Stomach (tissue), 9 donors: ENCODE measurements around the gene SERPINA10. TPM values are rescaled to one million over a fixed set of nuclear protein-coding genes. Genes with fewer than 3 reads are reported as not detected.

Experiments used
- DNase-seq, 2 donors: peaks; one replicate each; pipeline versions ENCODE4 v3.0.0 to v3.0.0-alpha.2; 2013 to 2019
- H3K27ac ChIP-seq, 5 donors: fragments of 200-600 bp in 4 of 5; sonication (generic) in 4 of 5; one replicate each; pipeline ENCODE4 v1.5.1; 2013 to 2019; ENCODE audit warnings: mild to moderate bottlenecking in 1 of 5, moderate library complexity in 1 of 5
- H3K27me3 ChIP-seq, 3 donors: fragments of 200-600 bp; sonication (generic); one replicate each; pipeline ENCODE4 v1.5.1; 2017 to 2019; ENCODE audit warnings: mixed run types in 1 of 3
- H3K36me3 ChIP-seq, 4 donors: fragments of 200-600 bp; sonication (generic); 1 replicate in 3 of 4; 2 replicates in 1 of 4; pipeline ENCODE4 v1.5.1; 2016 to 2019
- H3K4me1 ChIP-seq, 4 donors: fragments of 200-600 bp; sonication (generic); one replicate each; pipeline ENCODE4 v1.5.1; 2016 to 2019
- H3K4me3 ChIP-seq, 4 donors: fragments of 200-600 bp; sonication (generic) in 3 of 4; one replicate each; pipeline ENCODE4 v1.5.1; 2016 to 2019; ENCODE audit warnings: mild to moderate bottlenecking in 1 of 4
- H3K9me3 ChIP-seq, 4 donors: fragments of 200-600 bp; sonication (generic); one replicate each; pipeline ENCODE4 v1.5.1; 2016 to 2019
- EP300 ChIP-seq: sonication (generic); formaldehyde crosslinking; IDR thresholded peaks from one replicate; pipeline ENCODE4 v1.6.1; 2017; ENCODE audit warnings: antibody characterized with exemption
- POLR2A ChIP-seq, 4 donors: fragments of 450-650 bp; IDR thresholded peaks; one replicate each; pipeline ENCODE4 v1.6.1; 2016; ENCODE audit warnings: antibody characterized with exemption in 4 of 4, control low read depth in 2 of 4, mild to moderate bottlenecking in 1 of 4, moderate library complexity in 1 of 4
- POLR2AphosphoS5 ChIP-seq, 3 donors: sonication (generic); formaldehyde crosslinking; IDR thresholded peaks; one replicate each; pipeline ENCODE4 v1.6.1; 2016; ENCODE audit warnings: antibody characterized with exemption in 3 of 3
- WGBS, 5 donors: extraction: QIAGEN DNeasy Blood & Tissue Kit in 3 of 5; methylation state at CpG; one replicate each; pipeline versions ENCODE4 v1.1.5 to v1.1.7; 2013 to 2018; 5-methylcytosine and 5-hydroxymethylcytosine counted together
- intact Hi-C: fragments of 100-400 bp; cut with DNase I; formaldehyde crosslinking; loops from one replicate; pipeline ENCODE4 v1.15.1; 2023; ENCODE audit warnings: low total_unique reads
- polyA plus RNA-seq, 3 donors: library from polyadenylated mRNA; stranded (reverse); fragments of 200-250 nt; gene quantifications; one replicate each; pipeline ENCODE4 v1.2.3, GENCODE V29; 2013
- total RNA-seq, 5 donors: library from RNA; depleted of rRNA; stranded (reverse); fragments of >200 nt; gene quantifications; one replicate each; pipeline versions ENCODE4 v1.1.0 to v1.2.3, GENCODE V29; 2014 to 2016
- TF ChIP-seq, protein P1 (sequence below), 7 experiments: fragments of 450-650 bp in 4 of 7; fragments of 200-600 bp in 3 of 7; sonication (generic) in 3 of 7; IDR thresholded peaks; one replicate each; pipeline ENCODE4 v1.5.1; 2016 to 2019; ENCODE audit warnings: antibody characterized with exemption in 7 of 7, control low read depth in 2 of 7, mild to moderate bottlenecking in 1 of 7
- donor health status: healthy with polysubstance abuse.
- donor health status: Bipolar disorder and iron deficiency.
- donor health status: healthy.

The SERPINA10 gene
- total and polyA plus RNA-seq, 8 donors = 0.10 to 0.37 TPM; not detected in 6

DNA sequence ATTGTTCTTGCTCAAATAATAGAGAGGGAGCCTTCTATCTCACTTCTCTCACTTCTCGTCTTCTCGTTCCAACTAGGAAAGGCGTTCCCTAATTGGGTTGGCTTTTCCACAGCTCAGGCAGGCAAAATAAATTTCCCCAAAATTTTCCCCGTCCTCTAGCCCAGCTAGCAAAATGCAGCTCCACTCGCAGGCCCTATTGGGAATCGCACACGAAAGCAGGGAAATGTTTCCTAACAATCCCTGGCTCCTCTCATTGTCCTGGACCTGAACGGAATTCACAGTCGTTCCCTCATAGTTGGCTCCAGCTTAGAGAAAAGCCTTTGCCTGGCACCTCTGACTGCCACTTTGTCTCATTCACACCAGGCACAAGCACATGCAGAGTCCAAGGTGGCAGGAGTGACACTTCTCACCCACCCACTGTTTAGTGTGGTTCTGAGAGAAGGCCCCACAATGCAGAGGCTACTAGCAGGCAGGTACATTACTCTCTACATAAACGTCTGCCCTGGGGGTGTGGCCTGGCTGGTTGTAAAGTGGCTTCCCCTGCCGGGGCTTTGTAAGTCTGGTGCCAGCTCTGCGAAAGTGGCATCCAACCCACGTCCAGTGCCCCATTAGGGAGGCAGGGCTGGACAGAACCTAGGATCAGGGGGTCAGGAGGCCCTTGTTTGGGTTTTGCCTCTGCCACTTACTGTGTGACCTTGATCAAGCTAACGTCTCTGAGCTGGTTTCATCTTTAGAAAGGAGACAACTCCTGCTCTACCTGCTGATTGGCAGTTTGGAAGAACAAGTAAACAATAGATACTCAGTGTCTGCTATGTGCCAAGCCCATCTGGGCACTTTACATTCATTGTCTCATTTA, 4.2 kb downstream of the SERPINA10 start:
- intact Hi-C loops = no loop called here
- Histone ChIP-seq H3K4me3 (no peak overlapping the region), H3K27me3 (no peaks in the 10 kb centered on the region), H3K4me1 (no peaks in the 10 kb centered on the region), H3K36me3 (no peaks in the 10 kb centered on the region), H3K27ac (no peak overlapping the region), H3K9me3 (no peaks in the 10 kb centered on the region)
- WGBS, 5 donors = 54 to 69% (median 63%) methylated on average over 14 of the region's 14 CpGs
- DNase-seq = no peak
- no peak for TF ChIP-seq POLR2AphosphoS5 (IDR thresholded peaks at IDR 0.05)
- TF ChIP-seq POLR2A (IDR thresholded peaks at IDR 0.05) = no peak
- TF ChIP-seq EP300 = no peak
- TF ChIP-seq, protein P1, sequence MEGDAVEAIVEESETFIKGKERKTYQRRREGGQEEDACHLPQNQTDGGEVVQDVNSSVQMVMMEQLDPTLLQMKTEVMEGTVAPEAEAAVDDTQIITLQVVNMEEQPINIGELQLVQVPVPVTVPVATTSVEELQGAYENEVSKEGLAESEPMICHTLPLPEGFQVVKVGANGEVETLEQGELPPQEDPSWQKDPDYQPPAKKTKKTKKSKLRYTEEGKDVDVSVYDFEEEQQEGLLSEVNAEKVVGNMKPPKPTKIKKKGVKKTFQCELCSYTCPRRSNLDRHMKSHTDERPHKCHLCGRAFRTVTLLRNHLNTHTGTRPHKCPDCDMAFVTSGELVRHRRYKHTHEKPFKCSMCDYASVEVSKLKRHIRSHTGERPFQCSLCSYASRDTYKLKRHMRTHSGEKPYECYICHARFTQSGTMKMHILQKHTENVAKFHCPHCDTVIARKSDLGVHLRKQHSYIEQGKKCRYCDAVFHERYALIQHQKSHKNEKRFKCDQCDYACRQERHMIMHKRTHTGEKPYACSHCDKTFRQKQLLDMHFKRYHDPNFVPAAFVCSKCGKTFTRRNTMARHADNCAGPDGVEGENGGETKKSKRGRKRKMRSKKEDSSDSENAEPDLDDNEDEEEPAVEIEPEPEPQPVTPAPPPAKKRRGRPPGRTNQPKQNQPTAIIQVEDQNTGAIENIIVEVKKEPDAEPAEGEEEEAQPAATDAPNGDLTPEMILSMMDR (IDR thresholded peaks at IDR 0.05) = no peak

DNA sequence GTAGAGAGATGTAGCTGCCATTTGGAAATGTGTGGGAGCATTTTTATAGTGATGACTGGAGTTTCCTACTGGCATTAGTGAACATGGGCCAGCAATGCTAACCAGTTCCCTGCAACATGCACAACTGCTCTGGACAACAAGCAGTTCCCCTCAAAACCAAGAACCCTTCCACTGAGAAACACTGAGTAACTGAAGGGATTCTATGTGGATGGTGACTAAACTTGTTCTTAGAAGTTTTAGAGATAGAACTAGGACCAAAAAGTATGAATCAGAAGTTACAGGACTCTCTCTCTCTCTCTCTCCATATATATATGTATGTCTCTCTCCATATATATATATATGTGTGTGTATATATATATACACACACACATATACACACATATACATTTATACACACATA, 7.9 kb downstream of the SERPINA10 start:
- Histone ChIP-seq H3K9me3 (no peaks in the 10 kb centered on the region), H3K36me3 (no peaks in the 10 kb centered on the region), H3K4me3 (no peak overlapping the region), H3K27ac (no peak overlapping the region), H3K4me1 (no peaks in the 10 kb centered on the region), H3K27me3 (no peaks in the 10 kb centered on the region)
- TF ChIP-seq, protein P1 (IDR thresholded peaks at IDR 0.05) = no peak
- TF ChIP-seq EP300 (no peak), POLR2A (IDR thresholded peaks at IDR 0.05) (no peak), POLR2AphosphoS5 (IDR thresholded peaks at IDR 0.05) (no peak)
- intact Hi-C loops = no loop called here
- DNase-seq = no peak

DNA sequence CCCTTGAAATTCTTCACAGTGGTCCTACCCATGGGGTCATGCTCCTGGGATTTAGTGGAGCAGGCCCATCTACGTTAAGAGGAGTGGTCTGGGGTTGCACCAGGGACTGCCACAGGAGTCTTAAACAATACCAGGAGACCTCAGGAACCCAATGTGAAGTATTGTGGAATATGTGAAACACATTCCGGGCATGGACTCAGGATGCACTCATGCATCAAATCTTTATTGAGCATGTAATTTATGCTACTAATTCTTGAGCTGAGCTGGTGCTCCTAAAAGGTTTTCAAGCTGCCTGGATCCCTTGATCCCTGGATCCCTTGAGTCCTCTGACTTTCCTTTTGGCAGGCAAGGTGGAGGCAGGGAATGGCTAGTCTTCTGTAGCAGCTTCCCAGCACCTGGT, 8.8 kb downstream of the SERPINA10 start:
- DNase-seq = no peak
- no peak overlapping the region for H3K27ac ChIP-seq
- intact Hi-C loops = no loop called here
- H3K4me3 ChIP-seq = no peak overlapping the region
- H3K9me3 ChIP-seq = no peaks in the 10 kb centered on the region
- no peaks in the 10 kb centered on the region for H3K36me3 ChIP-seq
- TF ChIP-seq, protein P1 (IDR thresholded peaks at IDR 0.05) = no peak
- TF ChIP-seq POLR2AphosphoS5 (IDR thresholded peaks at IDR 0.05) (no peak), EP300 (no peak), POLR2A (IDR thresholded peaks at IDR 0.05) (no peak)
- no peaks in the 10 kb centered on the region for H3K4me1 ChIP-seq
- WGBS, 5 donors = 69 to 93% (median 82%) methylated on average over 2 of the region's 2 CpGs
- no peaks in the 10 kb centered on the region for H3K27me3 ChIP-seq

DNA sequence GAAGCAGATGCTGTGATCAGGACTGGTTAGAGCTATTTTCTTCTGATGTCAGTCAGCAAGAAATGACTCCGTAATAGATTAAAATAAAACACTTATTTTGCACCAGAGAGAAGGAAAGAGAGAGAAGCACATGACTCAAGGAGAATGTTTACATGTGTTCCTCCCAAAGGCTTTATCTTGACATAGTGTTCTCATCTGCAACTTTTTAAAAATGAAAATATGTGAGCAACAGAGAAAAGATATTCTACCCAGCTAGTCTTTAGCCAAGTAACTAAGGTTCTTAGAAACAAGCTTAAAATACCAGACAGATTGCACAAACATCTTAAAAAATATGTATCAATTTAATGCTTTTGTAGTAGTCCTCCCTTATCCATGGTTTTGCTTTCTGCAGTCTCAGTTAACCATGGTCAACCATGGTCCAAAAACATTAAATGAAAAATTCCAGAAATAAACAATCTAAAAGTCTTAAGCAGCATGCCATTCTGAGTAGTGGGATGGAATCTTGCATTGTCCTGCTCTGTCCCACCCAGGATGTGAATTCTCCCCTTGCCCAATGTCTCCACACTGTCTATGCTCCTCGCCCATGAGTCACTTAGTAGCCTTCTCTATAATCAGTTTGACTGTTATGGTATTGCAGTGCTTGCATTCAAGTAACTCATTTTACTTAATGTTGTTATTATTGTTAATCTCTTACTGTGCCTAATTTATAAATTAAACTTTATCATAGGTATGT, 9.9 kb downstream of the SERPINA10 start:
- Histone ChIP-seq H3K27ac (no peak overlapping the region), H3K4me1 (no peaks in the 10 kb centered on the region), H3K9me3 (no peaks in the 10 kb centered on the region), H3K4me3 (no peak overlapping the region), H3K27me3 (no peaks in the 10 kb centered on the region), H3K36me3 (no peaks in the 10 kb centered on the region)
- no peak for DNase-seq
- intact Hi-C loops = no loop called here
- TF ChIP-seq EP300 (no peak), POLR2AphosphoS5 (IDR thresholded peaks at IDR 0.05) (no peak), POLR2A (IDR thresholded peaks at IDR 0.05) (no peak)
- TF ChIP-seq, protein P1 (IDR thresholded peaks at IDR 0.05) = no peak
- WGBS, 5 donors = 69 to 86% (median 80%) methylated on average over 2 of the region's 2 CpGs
